SK-N-MC (cell line): ENCODE measurements around the gene CELA2B.

Source experiments
- EZH2 ChIP-seq: fragments of 200-600 bp; sonication (generic); IDR thresholded peaks from one replicate; pipeline ENCODE4 v1.6.1; 2017; ENCODE audit warnings: antibody characterized with exemption
- POLR2AphosphoS5 ChIP-seq: IDR thresholded peaks from 2 replicates; pipeline ENCODE4 v1.6.1; 2012; ENCODE audit warnings: mild to moderate bottlenecking, low read depth, low read length, borderline replicate concordance

- TF ChIP-seq POLR2AphosphoS5 (no peak), EZH2 (no peak)
Observed at GRCh38 chr1:15426492-15427279, 49.2 kb upstream of the CELA2B start.
